A549 (cell line): ENCODE measurements around the gene CACNB3. TPM values are rescaled to one million over a fixed set of nuclear protein-coding genes. Genes with fewer than 3 reads are reported as not detected.
"Not testable (repeated sequence)": the region's sequence is repeated elsewhere in the genome, so short reads cannot be mapped to it uniquely, and the experiment has no call there.

Experiments used
- ATAC-seq, 2 experiments: fragments of 200-7000 bp in 1 of 2; fragments of >200 bp in 1 of 2; cut with Nextera tagmentation in 1 of 2; cut with Tn5 transposase in 1 of 2; 3 replicates each; pipeline versions ENCODE4 v1.8.0 to v1.9.1; 2018 to 2020; ENCODE audit warnings: mild to moderate bottlenecking in 1 of 2, moderate library complexity in 1 of 2
- CTCF ChIA-PET: fragments of 300-600 bp; sonication (Branson Sonifier 250); formaldehyde crosslinking; extraction: SDS; loops from one replicate; lab custom pipeline; 2021; ENCODE audit warnings: antibody characterized with exemption, inconsistent platforms; lab: Yijun Ruan, JAX
- POLR2A ChIA-PET: fragments of 350-600 bp; formaldehyde crosslinking; extraction: SDS; loops from one replicate; lab custom pipeline; 2021; ENCODE audit warnings: antibody characterized with exemption, inconsistent platforms; lab: Yijun Ruan, JAX
- DNase-seq, 2 experiments: peaks; one replicate each; pipeline versions ENCODE4 v3.0.0 to v3.0.0-alpha.2; 2011 to 2016; ENCODE audit warnings: low read depth in 1 of 2, low spot score in 1 of 2
- FAIRE-seq: peaks from 2 replicates; lab custom pipeline; 2011; peaks lifted over from hg19 to GRCh38; lab: Jason Lieb, UNC
- H3K27ac ChIP-seq, 2 experiments: fragments of >200 bp; sonication (Bioruptor Twin); formaldehyde crosslinking; 3 replicates each; pipeline ENCODE4 v1.5.1; 2016 to 2017
- H3K4me1 ChIP-seq: fragments of >200 bp; sonication (Bioruptor Twin); formaldehyde crosslinking; 3 replicates; pipeline ENCODE4 v1.6.1; 2016
- H3K4me2 ChIP-seq: fragments of >200 bp; sonication (Bioruptor Twin); formaldehyde crosslinking; 3 replicates; pipeline ENCODE4 v1.6.1; 2016
- H3K4me3 ChIP-seq: fragments of >200 bp; sonication (Bioruptor Twin); formaldehyde crosslinking; 3 replicates; pipeline ENCODE4 v1.5.1; 2016
- H3K9me3 ChIP-seq: fragments of >200 bp; sonication (Bioruptor Twin); formaldehyde crosslinking; 3 replicates; pipeline ENCODE4 v1.6.1; 2016
- FOSB ChIP-seq: fragments of 250-450 bp; sonication (Bioruptor Pico); IDR thresholded peaks from 2 replicates; pipeline ENCODE4 v1.5.0; 2020; ENCODE audit warnings: mild to moderate bottlenecking, moderate library complexity
- NPAS2 ChIP-seq: fragments of 250-450 bp; sonication (Bioruptor Pico); IDR thresholded peaks from 2 replicates; pipeline ENCODE4 v1.8.0; 2022; ENCODE audit warnings: mild to moderate bottlenecking, moderate library complexity, borderline replicate concordance
- ZSCAN20 ChIP-seq: fragments of 250-450 bp; sonication (Bioruptor Pico); IDR thresholded peaks from 2 replicates; pipeline ENCODE4 v1.8.0; 2022; ENCODE audit warnings: mild to moderate bottlenecking, moderate library complexity
- WGBS: methylation state at CpG from one replicate; pipeline ENCODE4 v1.1.6; 2017; ENCODE audit errors: missing lambda C conversion rate; 5-methylcytosine and 5-hydroxymethylcytosine counted together
- polyA plus RNA-seq, 4 experiments: library from polyadenylated mRNA; depleted of rRNA in 3 of 4; stranded (reverse); fragments of >200 nt; fragmentation: RNase III in 1 of 4; extraction: RNeasy Plus Mini Kit Qiagen cat#74134 plus additional on column Dnase treatment in 1 of 4; gene quantifications; 2 replicates in 3 of 4; 3 replicates in 1 of 4; pipeline ENCODE4 v1.2.3, GENCODE V29; 2011 to 2017
- TF ChIP-seq, protein P1 (sequence below): fragments of >200 bp; sonication (Bioruptor Twin); formaldehyde crosslinking; IDR thresholded peaks from 2 replicates; pipeline ENCODE4 v1.6.1; 2016
- TF ChIP-seq, protein P2 (sequence below): IDR thresholded peaks from 2 replicates; pipeline ENCODE4 v1.6.1; 2012; ENCODE audit warnings: low read depth, borderline replicate concordance

CACNB3 gene
- polyA plus RNA-seq, 2 of the 4 experiments (the other 2 are of a cell fraction): 12.9 to 23.9 TPM

DNA sequence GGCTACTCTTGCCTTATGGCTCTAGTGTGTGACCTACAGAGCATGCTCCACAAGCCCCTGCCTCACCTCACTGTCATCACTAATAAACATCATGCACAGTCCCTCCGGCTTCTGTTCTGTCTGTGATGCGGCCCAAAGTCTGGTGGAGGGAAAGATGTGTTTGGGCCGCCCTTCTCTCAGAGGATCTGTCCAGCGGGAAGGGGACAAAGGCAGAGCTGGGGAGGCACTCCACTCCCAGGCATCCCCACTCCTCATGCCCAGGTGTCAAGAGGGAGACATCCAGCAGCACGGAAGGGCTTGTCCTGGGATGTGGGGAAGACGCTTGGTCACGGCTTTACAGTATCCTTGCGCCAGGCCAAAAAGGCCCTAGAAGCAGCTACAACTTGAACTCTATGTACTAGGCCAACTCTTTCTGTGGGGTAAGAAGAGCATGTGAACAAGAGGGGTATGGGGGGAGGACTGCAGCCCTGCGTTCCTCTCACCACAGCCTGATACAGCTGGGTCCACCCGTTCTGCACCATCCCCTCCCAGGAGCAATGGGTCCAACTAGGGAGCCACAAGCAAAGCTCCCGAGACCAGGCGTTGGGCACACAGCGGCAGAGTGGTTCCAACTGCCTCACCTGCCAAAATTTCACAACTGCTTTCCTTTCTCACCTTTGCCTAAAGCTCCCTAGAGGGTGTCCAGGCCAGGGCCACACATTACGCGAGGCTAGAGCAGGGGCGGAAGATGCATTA is 10.7 kb downstream of the CACNB3 start:
- TF ChIP-seq, protein P1, sequence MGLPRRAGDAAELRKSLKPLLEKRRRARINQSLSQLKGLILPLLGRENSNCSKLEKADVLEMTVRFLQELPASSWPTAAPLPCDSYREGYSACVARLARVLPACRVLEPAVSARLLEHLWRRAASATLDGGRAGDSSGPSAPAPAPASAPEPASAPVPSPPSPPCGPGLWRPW: no peak
- TF ChIP-seq, all 56 proteins: peak for 0
- WGBS: 91% methylated on average over 16 of the region's 16 CpGs
- Histone ChIP-seq H3K4me1 (0 out of 3 replicates have a peak, but pooled peaks cover 4% of the 10 kb centered on the region), H3K4me2 (no peak overlapping the region), H3K4me3 (no peak overlapping the region), H3K27ac (no peak overlapping the region), H3K9me3 (no peaks in the 10 kb centered on the region)
- ATAC-seq (peak in 1 of 2 experiments; percentile 4; a peak in 1 of 6 replicates), FAIRE-seq (no peak), DNase-seq (no peak)
- POLR2A ChIA-PET: no interaction called here
- CTCF ChIA-PET: interaction anchor here (1.2 to 18.2 kb wide), 9 partner anchors 10 to 159 kb away, joined by 3 to 230 read pairs (median 7); partner anchors contain the start of genes CACNB3 and DDX23

DNA sequence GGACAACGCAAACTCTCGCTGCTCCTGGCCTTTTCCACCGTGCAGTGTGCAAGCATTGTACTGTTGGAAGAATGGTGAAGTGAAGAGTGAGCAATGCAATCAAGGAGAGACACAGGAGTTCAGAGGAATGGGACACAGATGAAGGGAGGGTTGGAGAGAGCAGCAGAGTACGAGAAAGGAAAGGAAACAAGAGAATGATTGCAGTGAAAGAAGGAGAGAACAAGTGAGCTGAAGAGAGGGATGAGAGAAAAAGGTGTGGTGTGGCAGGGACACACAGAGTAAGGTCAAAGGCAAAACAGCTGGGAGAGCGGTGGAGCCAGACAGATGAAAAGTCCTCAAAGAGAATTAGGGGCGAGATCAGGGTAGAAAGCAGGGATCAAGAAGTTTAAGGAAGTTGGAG is 13.0 kb downstream of the CACNB3 start:
- POLR2A ChIA-PET: no interaction called here

DNA sequence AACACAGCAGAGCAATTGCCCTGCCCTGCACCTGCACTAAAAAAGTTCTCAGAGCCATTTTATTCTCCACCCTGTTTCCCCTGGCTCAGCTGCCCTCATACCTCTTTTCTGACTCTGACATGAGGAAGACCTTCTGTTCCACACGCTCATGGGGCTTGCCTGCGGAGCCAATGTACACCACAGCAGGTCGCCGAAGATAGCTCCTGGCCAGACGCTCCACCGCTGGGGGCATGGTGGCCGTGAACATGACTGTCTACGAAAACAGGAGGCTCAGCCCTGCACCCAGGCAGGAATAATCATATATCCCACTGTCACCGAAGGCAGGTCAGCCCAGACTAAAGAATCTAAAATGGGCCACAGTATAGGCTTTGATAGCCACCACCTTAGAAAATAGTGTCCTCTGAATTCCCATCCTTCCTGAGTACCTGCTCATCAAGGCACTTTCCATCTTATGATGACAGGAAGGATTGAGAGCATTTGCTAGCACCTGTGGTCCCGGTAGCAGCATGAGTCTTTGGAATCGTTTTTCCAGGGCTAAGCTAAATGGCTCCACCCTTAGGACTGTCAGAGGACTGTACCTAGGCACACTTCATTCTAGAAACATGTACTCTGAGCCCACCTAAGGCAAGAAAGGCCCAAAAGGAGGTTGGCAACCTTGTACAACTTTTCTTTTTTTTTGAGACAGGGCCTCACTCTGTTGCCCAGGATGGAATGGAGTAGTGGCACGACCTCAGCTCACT is 14.2 kb downstream of the CACNB3 start:
- no peaks in the 10 kb centered on the region for H3K9me3 ChIP-seq
- ChIA-PET CTCF (interaction anchor here (0.6 to 18.2 kb wide), 10 partner anchors 9 to 104 kb away, joined by 3 to 230 read pairs (median 4); partner anchors contain the start of genes CACNB3 and DDX23), POLR2A (no interaction called here)
- 88% methylated on average over 12 of the region's 12 CpGs for WGBS
- H3K27ac ChIP-seq: no peak overlapping the region
- H3K4me3 ChIP-seq: no peak overlapping the region
- no peak for ATAC-seq
- 0 out of 3 replicates have a peak, but pooled peaks cover 4% of the 10 kb centered on the region for H3K4me1 ChIP-seq
- H3K4me2 ChIP-seq: no peak overlapping the region
- FAIRE-seq: no peak
- no peak for DNase-seq
- TF ChIP-seq ZSCAN20: no peak

More for the DNA sequence above, 13.0 kb downstream of the CACNB3 start:
- TF ChIP-seq, protein P2, sequence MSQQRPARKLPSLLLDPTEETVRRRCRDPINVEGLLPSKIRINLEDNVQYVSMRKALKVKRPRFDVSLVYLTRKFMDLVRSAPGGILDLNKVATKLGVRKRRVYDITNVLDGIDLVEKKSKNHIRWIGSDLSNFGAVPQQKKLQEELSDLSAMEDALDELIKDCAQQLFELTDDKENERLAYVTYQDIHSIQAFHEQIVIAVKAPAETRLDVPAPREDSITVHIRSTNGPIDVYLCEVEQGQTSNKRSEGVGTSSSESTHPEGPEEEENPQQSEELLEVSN: no peak
- H3K4me1 ChIP-seq: 0 out of 3 replicates have a peak, but pooled peaks cover 4% of the 10 kb centered on the region
- no peak for ATAC-seq
- no peak for FAIRE-seq
- no peaks in the 10 kb centered on the region for H3K9me3 ChIP-seq
- no peak overlapping the region for H3K4me3 ChIP-seq
- 93% methylated on average over 6 of the region's 6 CpGs for WGBS
- DNase-seq: no peak
- CTCF ChIA-PET: interaction anchor here (1.2 to 18.2 kb wide), 9 partner anchors 8 to 146 kb away, joined by 3 to 230 read pairs (median 5); partner anchors contain the start of genes CACNB3 and DDX23
- no peak overlapping the region for H3K4me2 ChIP-seq
- no peak overlapping the region for H3K27ac ChIP-seq

DNA sequence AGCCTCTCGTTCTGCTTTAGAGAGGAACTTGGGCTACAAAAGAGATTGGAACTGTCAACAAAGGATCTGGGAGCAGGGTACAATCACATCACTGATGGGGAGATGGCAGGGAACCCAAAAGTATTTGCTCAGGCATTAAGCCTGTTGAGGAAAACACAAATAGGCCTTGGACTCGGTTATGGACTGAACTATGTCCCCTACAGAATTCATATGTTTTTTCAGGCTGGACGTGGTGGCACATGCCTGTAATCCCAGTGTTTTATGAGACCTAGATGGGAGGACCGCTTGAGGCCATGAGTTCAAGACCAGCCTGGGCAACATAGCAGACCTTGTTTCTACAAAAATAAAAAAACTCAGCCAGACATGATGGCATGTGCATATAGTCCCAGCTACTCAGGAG is 19.8 kb downstream of the CACNB3 start:
- ChIA-PET CTCF (interaction anchor here (1.0 to 18.2 kb wide), 5 partner anchors 11 to 150 kb away, joined by 3 to 230 read pairs (median 8); partner anchors contain the start of gene CACNB3), POLR2A (no interaction called here)
- no peak overlapping the region for H3K4me3 ChIP-seq
- H3K27ac ChIP-seq: no peak overlapping the region
- no peaks in the 10 kb centered on the region for H3K9me3 ChIP-seq
- no peak for ATAC-seq
- FAIRE-seq: no peak
- WGBS: 98% methylated on average over 4 of the region's 4 CpGs
- no peak for DNase-seq
- no peaks in the 10 kb centered on the region for H3K4me1 ChIP-seq
- H3K4me2 ChIP-seq: no peak overlapping the region
- TF ChIP-seq FOSB (no peak), NPAS2 (no peak)
- TF ChIP-seq, protein P1: no peak

DNA sequence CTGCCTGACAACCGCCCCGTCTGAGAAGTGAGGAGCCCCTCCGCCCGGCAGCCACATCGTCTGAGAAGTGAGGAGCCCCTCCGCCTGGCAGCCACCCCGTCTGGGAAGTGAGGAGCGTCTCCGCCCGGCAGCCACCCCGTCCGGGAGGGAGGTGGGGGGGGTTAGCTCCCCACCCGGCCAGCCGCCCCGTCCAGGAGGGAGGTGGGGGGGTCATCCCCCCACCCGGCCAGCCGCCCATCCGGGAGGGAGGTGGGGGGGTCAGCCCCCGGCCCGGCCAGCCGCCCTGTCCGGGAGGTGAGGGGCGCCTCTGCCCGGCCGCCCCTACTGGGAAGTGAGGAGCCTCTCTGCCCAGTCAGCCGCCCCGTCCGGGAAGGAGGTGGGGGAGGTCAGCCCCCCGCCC is 23.7 kb downstream of the CACNB3 start:
- CTCF ChIA-PET: interaction anchor here (0.6 to 1.8 kb wide), 2 partner anchors 27 to 600 kb away, joined by 3 to 7 read pairs; no protein-coding TSS in a partner anchor

More for the DNA sequence above, 23.7 kb downstream of the CACNB3 start:
- H3K9me3 ChIP-seq, POLR2A ChIA-PET, FAIRE-seq, H3K27ac ChIP-seq, ATAC-seq, DNase-seq, H3K4me1 ChIP-seq, H3K4me2 ChIP-seq, H3K4me3 ChIP-seq: not testable (repeated sequence)
- WGBS: 100% methylated on average over 1 of the region's 29 CpGs
